K562 (cell line): Measurements from ENCODE around the gene UNKL. TPM values are rescaled to one million over a fixed set of nuclear protein-coding genes. Genes with fewer than 3 reads are reported as not detected.

ENCODE experiments used
- ATAC-seq: fragments of 200-7000 bp; cut with Tn5 transposase; 3 replicates; pipeline ENCODE4 v1.9.1; 2020; ENCODE audit warnings: moderate library complexity
- BruUV-seq: library from RNA; stranded (reverse); fragments of 400-500 nt; replicated peaks from 2 replicates; lab custom pipeline; 2021; lab: Mats Ljungman, UMichigan
- CTCF ChIA-PET: fragments of 300-600 bp; formaldehyde crosslinking; extraction: SDS; loops from one replicate; lab custom pipeline; 2021; ENCODE audit warnings: low intra/inter-chr PET ratio; lab: Yijun Ruan, JAX
- POLR2A ChIA-PET: fragments of 300-600, 350-650 bp; sonication (Branson Sonifier 250); formaldehyde crosslinking; extraction: SDS; loops from one replicate; lab custom pipeline; 2021; ENCODE audit warnings: antibody characterized with exemption, inconsistent platforms; lab: Yijun Ruan, JAX
- DNase-seq, 4 experiments: peaks; one replicate each; pipeline versions ENCODE4 v3.0.0 to v3.0.0-alpha.2; 2011 to 2018; ENCODE audit warnings: low spot score in 3 of 4, mixed read lengths in 3 of 4; ENCODE audit errors: extremely low read depth in 1 of 4
- FAIRE-seq: peaks from 2 replicates; lab custom pipeline; 2011; peaks lifted over from hg19 to GRCh38; lab: Jason Lieb, UNC
- H2AFZ ChIP-seq: 2 replicates; pipeline ENCODE4 v1.6.0; 2011; ENCODE audit warnings: low read depth, low read length, control low read depth, inconsistent platforms
- H3K27ac ChIP-seq: fragments of 200-600 bp; 3 replicates; pipeline ENCODE4 v1.8.0; 2011; ENCODE audit warnings: low read depth, mild to moderate bottlenecking, control low read depth, inconsistent platforms, low read length, moderate library complexity, mixed read lengths; ENCODE audit errors: extremely low read depth
- H3K27me3 ChIP-seq, 2 experiments: fragments of 300-600 bp in 1 of 2; 2 replicates in 1 of 2; 3 replicates in 1 of 2; pipeline versions ENCODE4 v1.6.0 to v1.8.0; 2011; ENCODE audit warnings: inconsistent platforms in 2 of 2, low read length in 2 of 2, mild to moderate bottlenecking in 1 of 2, mixed read lengths in 1 of 2, moderate library complexity in 1 of 2; ENCODE audit not compliant: control insufficient read depth in 2 of 2, insufficient read depth in 2 of 2
- H3K36me3 ChIP-seq: fragments of 300-600 bp; 3 replicates; pipeline ENCODE4 v1.8.0; 2011; ENCODE audit warnings: mild to moderate bottlenecking, low read length, inconsistent platforms; ENCODE audit not compliant: control insufficient read depth, insufficient read depth
- H3K4me1 ChIP-seq, 2 experiments: fragments of 200-600 bp in 1 of 2; replicated peaks in 1 of 2; 2 replicates in 1 of 2; 3 replicates in 1 of 2; pipeline versions ENCODE4 v1.5.1 to v1.8.0; 2011; ENCODE audit warnings: inconsistent platforms in 2 of 2, low read length in 2 of 2, mild to moderate bottlenecking in 1 of 2, mixed read lengths in 1 of 2, moderate library complexity in 1 of 2; ENCODE audit not compliant: control insufficient read depth in 2 of 2, insufficient read depth in 2 of 2
- H3K4me2 ChIP-seq: 2 replicates; pipeline ENCODE4 v1.6.1; 2011; ENCODE audit warnings: low read length, control low read depth, inconsistent platforms, mixed read lengths; ENCODE audit not compliant: insufficient read depth
- H3K4me3 ChIP-seq: fragments of 200-600 bp; sonication (generic), shearing (Covaris generic); 2 replicates; pipeline ENCODE4 v1.5.1; 2016; ENCODE audit warnings: control low read depth, inconsistent platforms
- H3K79me2 ChIP-seq: fragments of 200-600 bp; 3 replicates; pipeline ENCODE4 v1.8.0; 2011; ENCODE audit warnings: low read length, inconsistent platforms; ENCODE audit not compliant: control insufficient read depth, insufficient read depth
- H3K9ac ChIP-seq, 2 experiments: 2 replicates each; pipeline versions ENCODE4 v1.6.0 to v1.6.1; 2011; ENCODE audit warnings: low read depth in 2 of 2, low read length in 2 of 2, control low read depth in 1 of 2, inconsistent platforms in 1 of 2, mild to moderate bottlenecking in 1 of 2, mixed read lengths in 1 of 2; ENCODE audit not compliant: insufficient read depth in 1 of 2
- H3K9me1 ChIP-seq: one replicate; pipeline ENCODE4 v1.6.0; 2011; ENCODE audit warnings: inconsistent platforms, mild to moderate bottlenecking, low read length, moderate library complexity; ENCODE audit not compliant: control insufficient read depth, insufficient read depth
- H3K9me3 ChIP-seq: replicated peaks from 2 replicates; pipeline ENCODE4 v1.5.1; 2011; ENCODE audit warnings: low read depth, low read length, inconsistent platforms; ENCODE audit not compliant: control insufficient read depth, insufficient read depth
- H4K20me1 ChIP-seq: replicated peaks from 2 replicates; pipeline ENCODE4 v1.6.1; 2011; ENCODE audit warnings: low read length, inconsistent platforms, mixed read lengths; ENCODE audit not compliant: control insufficient read depth, insufficient read depth
- CBX8 ChIP-seq: fragments of 200-600 bp; sonication (generic); IDR thresholded peaks from 2 replicates; pipeline ENCODE4 v1.6.1; 2012; ENCODE audit warnings: borderline replicate concordance, mixed run types, low read depth, mild to moderate bottlenecking, moderate library complexity, mixed read lengths, low read length, control low read depth, inconsistent platforms; ENCODE audit not compliant: poor library complexity, severe bottlenecking; ENCODE audit errors: extremely low read depth
- GTF2A2 ChIP-seq: IDR thresholded peaks from 2 replicates; pipeline ENCODE4 v1.6.1; 2016; ENCODE audit warnings: mild to moderate bottlenecking, missing genetic modification characterization, missing compliant biosample characterization
- ILF3 ChIP-seq: fragments of 450-650 bp; IDR thresholded peaks from 2 replicates; pipeline ENCODE4 v1.6.1; 2018; ENCODE audit warnings: antibody characterized with exemption, mild to moderate bottlenecking, moderate library complexity, borderline replicate concordance
- KAT7 ChIP-seq: sonication (generic); formaldehyde crosslinking; IDR thresholded peaks from 2 replicates; pipeline ENCODE4 v1.8.0; 2022; ENCODE audit warnings: missing genetic modification reagents, mild to moderate bottlenecking, borderline replicate concordance
- LCOR ChIP-seq: sonication (generic); formaldehyde crosslinking; IDR thresholded peaks from 2 replicates; pipeline ENCODE4 v1.8.0; 2022; ENCODE audit warnings: mild to moderate bottlenecking, missing genetic modification reagents
- POLR2G ChIP-seq: fragments of 200-400 bp; formaldehyde crosslinking; IDR thresholded peaks from 2 replicates; pipeline ENCODE4 v1.6.1; 2017; ENCODE audit warnings: low read depth, mild to moderate bottlenecking, antibody characterized with exemption, low read length, moderate library complexity
- POLR3A ChIP-seq: IDR thresholded peaks from 2 replicates; pipeline ENCODE4 v1.6.1; 2011; ENCODE audit warnings: borderline replicate concordance, mild to moderate bottlenecking, moderate library complexity; ENCODE audit not compliant: insufficient read length, insufficient read depth; ENCODE audit errors: extremely low read depth
- SMAD4 ChIP-seq: fragments of 250-450 bp; sonication (Bioruptor Pico); conservative IDR thresholded peaks from 2 replicates; pipeline ENCODE4 v1.8.0; 2021; ENCODE audit warnings: inconsistent platforms, mild to moderate bottlenecking, moderate library complexity
- ZNF175 ChIP-seq: fragments of 200-800 bp; sonication (Bioruptor generic); IDR thresholded peaks from 2 replicates; pipeline ENCODE4 v1.6.1; 2016; ENCODE audit warnings: low read depth, mild to moderate bottlenecking, missing genetic modification characterization, missing compliant biosample characterization
- WGBS: fragments of 100-300 bp; shearing (Covaris generic); methylation state at CpG from one replicate; pipeline ENCODE4 v1.1.6; 2016; ENCODE audit warnings: low coverage, mixed read lengths; ENCODE audit not compliant: insufficient coverage; ENCODE audit errors: missing lambda C conversion rate; 5-methylcytosine and 5-hydroxymethylcytosine counted together
- in situ Hi-C: fragments of 300-500 bp; cut with MboI; formaldehyde crosslinking; loops from 4 replicates; pipeline ENCODE4 v1.15.0; 2018; ENCODE audit warnings: inconsistent platforms, mixed read lengths
- intact Hi-C: fragments of 100-400 bp; cut with micrococcal nuclease; formaldehyde crosslinking; loops from 2 replicates; pipeline ENCODE4 v1.14.2; 2022
- polyA plus RNA-seq, 8 experiments: library from polyadenylated mRNA; depleted of rRNA in 4 of 8; stranded (reverse) in 5 of 8; unstranded in 3 of 8; fragments of >200 nt; fragmentation: Nextera tagmentation in 2 of 8; fragmentation: Illumina TruSeq in 1 of 8; extraction: Ambion mirVana in 2 of 8; extraction: Trizol in 1 of 8; gene quantifications; 2 replicates each; pipeline versions ENCODE4 v1.2.1 to v1.2.3, GENCODE V29; 2011 to 2014; ENCODE audit warnings: inconsistent platforms in 1 of 8, missing spikeins in 1 of 8
- total RNA-seq, 7 experiments: library from RNA; depleted of rRNA in 6 of 7; stranded (reverse); fragments of >200 nt in 6 of 7; fragmentation: Illumina TruSeq in 2 of 7; extraction: Trizol in 2 of 7; gene quantifications; 2 replicates each; pipeline versions ENCODE4 v1.2.1 to v1.2.3, GENCODE V29; 2011 to 2021; ENCODE audit warnings: low replicate concordance in 1 of 7

UNKL gene
- total and polyA plus RNA-seq, 9 of the 15 experiments (the other 6 are each of a cell fraction or from before 2014, with no cell fraction given), result 0.37 to 30.2 (median 5.1) TPM

DNA sequence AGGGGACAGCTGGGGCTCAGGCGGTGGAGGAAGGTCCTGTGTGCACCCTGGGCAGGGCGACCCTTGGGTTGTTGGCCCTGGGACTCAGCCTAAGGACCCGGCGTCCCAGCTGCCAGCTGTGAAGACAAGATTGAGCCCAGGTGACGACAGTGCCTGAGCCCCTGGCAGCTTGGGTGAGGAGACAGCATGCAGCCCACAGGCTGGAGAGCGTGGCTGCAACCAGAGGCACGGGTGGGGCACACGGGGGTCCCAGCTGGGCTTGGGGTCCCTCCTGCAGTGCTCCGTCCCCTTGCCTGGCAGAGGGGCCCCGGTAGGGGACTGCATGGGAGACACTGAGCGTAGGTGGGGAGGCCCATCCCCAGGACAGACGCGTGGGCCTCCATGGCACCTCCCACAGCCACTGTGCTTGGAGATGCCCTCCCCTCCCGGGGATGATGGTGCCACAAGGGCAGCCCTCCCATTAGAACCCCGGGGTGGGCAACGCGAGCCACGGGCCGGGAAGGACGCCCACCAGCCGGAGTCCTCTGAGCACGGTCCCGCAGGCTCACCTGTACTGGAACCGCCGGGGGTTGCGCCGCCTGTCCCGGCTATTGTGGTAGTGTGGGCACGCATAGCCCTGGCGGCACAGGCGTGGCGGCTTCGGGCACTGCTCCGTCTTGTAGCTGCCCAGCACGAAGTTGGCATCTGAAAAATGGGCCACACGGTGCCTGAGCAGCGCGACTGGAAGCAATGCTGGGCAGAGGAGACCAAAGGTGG lies 15.5 kb downstream of the UNKL start:
- 77% methylated on average over 34 of the region's 38 CpGs for WGBS
- no peaks in the 10 kb centered on the region; the same call in 1 of the 2 replicates for H4K20me1 ChIP-seq
- no TSS peak for BruUV-seq
- no peaks in the 10 kb centered on the region for H3K27me3 ChIP-seq
- no peaks in the 10 kb centered on the region for H3K79me2 ChIP-seq
- H3K9me3 ChIP-seq, result no peaks in the 10 kb centered on the region
- ChIA-PET CTCF (interaction anchor here (0.6 kb wide), 1 partner anchor 35 kb away, joined by 3 read pairs; no protein-coding TSS in a partner anchor), POLR2A (interaction anchor here (0.7 to 1.5 kb wide), 3 partner anchors 9 to 21 kb away, joined by 3 to 4 read pairs (median 3); no protein-coding TSS in a partner anchor)
- H3K27ac ChIP-seq, result no peak overlapping the region
- H3K36me3 ChIP-seq, result no peaks in the 10 kb centered on the region
- H3K4me1 ChIP-seq, result peaks cover 0 to 42% of the 10 kb centered on the region in 2 experiments; a peak in 2 of 5 replicates
- no peaks in the 10 kb centered on the region for H3K9me1 ChIP-seq
- TF ChIP-seq LCOR (CRISPR knock-in tag), result no peak
- no peak for TF ChIP-seq GTF2A2 (tag)
- no peak for TF ChIP-seq SMAD4 (CRISPR knock-in tag)
- TF ChIP-seq KAT7 (CRISPR knock-in tag), result no peak
- peak; percentile 39 for TF ChIP-seq POLR2G
- TF ChIP-seq CBX8, result no peak
- no peak for TF ChIP-seq ILF3
- no peak for TF ChIP-seq ZNF175
- TF ChIP-seq POLR3A, result no peak
- no peak for DNase-seq
- peak overlapping the region in 1 of 2 experiments; percentile 64; a peak in 2 of 4 replicates for H3K9ac ChIP-seq
- in situ Hi-C loops, result no loop called here
- intact Hi-C loops, result no loop called here
- no peak overlapping the region for H2AFZ ChIP-seq
- FAIRE-seq, result no peak
- no peak overlapping the region for H3K4me2 ChIP-seq
- H3K4me3 ChIP-seq, result no peak overlapping the region
- no peak for ATAC-seq
